Mesenchymal stem cell (in vitro differentiated cells and primary cell): Measurements from ENCODE around the gene PTPRN2.

Source experiments
- DNase-seq: peaks from one replicate; pipeline ENCODE4 v3.0.0-alpha.2; 2013
- H2AFZ ChIP-seq: one replicate; pipeline ENCODE4 v1.6.1; 2013; ENCODE audit warnings: low read depth, mild to moderate bottlenecking, control low read depth, inconsistent platforms, low read length, moderate library complexity
- H2AK5ac ChIP-seq: 2 replicates; pipeline ENCODE4 v1.6.1; 2013; ENCODE audit warnings: low read length, moderate library complexity, mild to moderate bottlenecking, inconsistent platforms; ENCODE audit not compliant: severe bottlenecking
- H2BK120ac ChIP-seq: one replicate; pipeline ENCODE4 v1.6.1; 2013; ENCODE audit warnings: low read depth, mild to moderate bottlenecking, inconsistent platforms, low read length, moderate library complexity
- H2BK12ac ChIP-seq, 2 experiments: one replicate each; pipeline ENCODE4 v1.6.1; 2013; ENCODE audit warnings: inconsistent platforms in 2 of 2, low read length in 2 of 2, mild to moderate bottlenecking in 2 of 2, moderate library complexity in 2 of 2, control low read depth in 1 of 2
- H2BK15ac ChIP-seq: one replicate; pipeline ENCODE4 v1.6.1; 2013; ENCODE audit warnings: mild to moderate bottlenecking, low read depth, inconsistent platforms; ENCODE audit not compliant: poor library complexity, severe bottlenecking
- H2BK5ac ChIP-seq: 2 replicates; pipeline ENCODE4 v1.6.1; 2013; ENCODE audit warnings: low read depth, mild to moderate bottlenecking, low read length, control low read depth, inconsistent platforms; ENCODE audit not compliant: poor library complexity, severe bottlenecking
- H3K14ac ChIP-seq, 2 experiments: one replicate each; pipeline ENCODE4 v1.6.1; 2013; ENCODE audit warnings: inconsistent platforms in 2 of 2, low read length in 2 of 2, control low read depth in 1 of 2, mild to moderate bottlenecking in 1 of 2, moderate library complexity in 1 of 2
- H3K18ac ChIP-seq, 2 experiments: one replicate each; pipeline ENCODE4 v1.6.1; 2013; ENCODE audit warnings: inconsistent platforms in 2 of 2, low read length in 2 of 2, control low read depth in 1 of 2, low read depth in 1 of 2, mild to moderate bottlenecking in 1 of 2
- H3K23ac ChIP-seq, 2 experiments: one replicate each; pipeline ENCODE4 v1.6.1; 2013; ENCODE audit warnings: inconsistent platforms in 2 of 2, low read length in 2 of 2, mild to moderate bottlenecking in 2 of 2, moderate library complexity in 2 of 2, control low read depth in 1 of 2
- H3K27ac ChIP-seq: 2 replicates; pipeline ENCODE4 v1.5.1; 2013; ENCODE audit warnings: mild to moderate bottlenecking, moderate library complexity, low read length, control low read depth, inconsistent platforms; ENCODE audit not compliant: poor library complexity, severe bottlenecking
- H3K27me3 ChIP-seq, 2 experiments: 2 replicates each; pipeline versions ENCODE4 v1.6.1 to v1.7.0; 2013; ENCODE audit warnings: low read length in 2 of 2, mild to moderate bottlenecking in 2 of 2, moderate library complexity in 2 of 2, control low read depth in 1 of 2, inconsistent platforms in 1 of 2; ENCODE audit not compliant: control insufficient read depth in 1 of 2, insufficient read depth in 1 of 2
- H3K36me3 ChIP-seq, 2 experiments: 2 replicates each; pipeline versions ENCODE4 v1.6.1 to v1.7.0; 2013; ENCODE audit warnings: low read length in 2 of 2, control low read depth in 1 of 2, inconsistent platforms in 1 of 2, low read depth in 1 of 2, mild to moderate bottlenecking in 1 of 2; ENCODE audit not compliant: insufficient read depth in 2 of 2, control insufficient read depth in 1 of 2
- H3K4ac ChIP-seq, 2 experiments: one replicate each; pipeline ENCODE4 v1.6.1; 2013; ENCODE audit warnings: inconsistent platforms in 2 of 2, low read length in 2 of 2, mild to moderate bottlenecking in 2 of 2, moderate library complexity in 2 of 2, control low read depth in 1 of 2, low read depth in 1 of 2
- H3K4me1 ChIP-seq: 2 replicates; pipeline ENCODE4 v1.6.1; 2013; ENCODE audit warnings: low read depth, low read length, control low read depth; ENCODE audit not compliant: control insufficient read depth, insufficient read depth
- H3K4me2 ChIP-seq: 2 replicates; pipeline ENCODE4 v1.6.1; 2013; ENCODE audit warnings: low read length, mild to moderate bottlenecking, inconsistent platforms; ENCODE audit not compliant: poor library complexity, severe bottlenecking
- H3K4me3 ChIP-seq, 2 experiments: 2 replicates each; pipeline versions ENCODE4 v1.5.1 to v1.7.0; 2013; ENCODE audit warnings: low read length in 2 of 2, mild to moderate bottlenecking in 2 of 2, control low read depth in 1 of 2, low read depth in 1 of 2; ENCODE audit not compliant: insufficient read depth in 1 of 2
- H3K79me1 ChIP-seq: replicated peaks from 2 replicates; pipeline ENCODE4 v1.6.1; 2013; ENCODE audit warnings: mild to moderate bottlenecking, control low read depth, low read length, inconsistent platforms; ENCODE audit not compliant: poor library complexity, severe bottlenecking
- H3K9ac ChIP-seq: 2 replicates; pipeline ENCODE4 v1.7.0; 2013; ENCODE audit warnings: mild to moderate bottlenecking, low read length, moderate library complexity
- H3K9me3 ChIP-seq: 2 replicates; pipeline ENCODE4 v1.7.0; 2013; ENCODE audit warnings: mild to moderate bottlenecking, low read length; ENCODE audit not compliant: control insufficient read depth
- H4K8ac ChIP-seq: one replicate; pipeline ENCODE4 v1.6.1; 2013; ENCODE audit warnings: inconsistent platforms, mild to moderate bottlenecking, low read length, moderate library complexity
- H4K91ac ChIP-seq: one replicate; pipeline ENCODE4 v1.6.1; 2013; ENCODE audit warnings: mild to moderate bottlenecking, low read length, inconsistent platforms
- WGBS: methylation state at CpG from one replicate; pipeline ENCODE4 v1.1.7; 2013; ENCODE audit warnings: mixed read lengths; 5-methylcytosine and 5-hydroxymethylcytosine counted together

PTPRN2 gene

GRCh38 chr7:158134824-158135223 lies 452.8 kb downstream of the PTPRN2 start:
- H3K27me3 ChIP-seq, result no peaks in the 10 kb centered on the region
- no peak overlapping the region for H3K4ac ChIP-seq
- no peak for DNase-seq
- H2BK15ac ChIP-seq, result no peak overlapping the region
- no peaks in the 10 kb centered on the region for H3K79me1 ChIP-seq
- WGBS, result 74% methylated on average over 2 of the region's 4 CpGs
- no peaks in the 10 kb centered on the region for H3K4me1 ChIP-seq
- H2AFZ ChIP-seq, result no peak overlapping the region
- no peak overlapping the region for H3K4me2 ChIP-seq
- H3K4me3 ChIP-seq, result no peak overlapping the region
- no peak overlapping the region for H2AK5ac ChIP-seq
- H3K9ac ChIP-seq, result no peak overlapping the region
- H4K91ac ChIP-seq, result no peak overlapping the region
- peaks cover 13% of the 10 kb centered on the region for H3K9me3 ChIP-seq
- no peak overlapping the region for H2BK120ac ChIP-seq
- no peaks in the 10 kb centered on the region for H3K36me3 ChIP-seq
- no peak overlapping the region for H2BK12ac ChIP-seq
- H2BK5ac ChIP-seq, result no peak overlapping the region
- H4K8ac ChIP-seq, result no peak overlapping the region
- no peak overlapping the region for H3K14ac ChIP-seq
- H3K18ac ChIP-seq, result no peak overlapping the region
- no peak overlapping the region for H3K23ac ChIP-seq
- no peak overlapping the region for H3K27ac ChIP-seq

GRCh38 chr7:158133515-158134271 lies 453.9 kb downstream of the PTPRN2 start:
- H3K9me3 ChIP-seq, result peaks cover 13% of the 10 kb centered on the region
- no peaks in the 10 kb centered on the region for H3K4me1 ChIP-seq
- no peak overlapping the region for H4K91ac ChIP-seq
- H3K9ac ChIP-seq, result no peak overlapping the region
- H3K27me3 ChIP-seq, result no peaks in the 10 kb centered on the region
- no peak overlapping the region for H3K4ac ChIP-seq
- H3K4me2 ChIP-seq, result no peak overlapping the region
- no peak overlapping the region for H3K23ac ChIP-seq
- no peak overlapping the region for H3K27ac ChIP-seq
- no peak overlapping the region for H2BK120ac ChIP-seq
- H2AFZ ChIP-seq, result no peak overlapping the region
- H2BK5ac ChIP-seq, result no peak overlapping the region
- no peaks in the 10 kb centered on the region for H3K36me3 ChIP-seq
- no peak overlapping the region for H2AK5ac ChIP-seq
- DNase-seq, result no peak
- H3K18ac ChIP-seq, result no peak overlapping the region
- no peak overlapping the region for H3K14ac ChIP-seq
- no peak overlapping the region for H3K4me3 ChIP-seq
- 84% methylated on average over 32 of the region's 36 CpGs for WGBS
- H4K8ac ChIP-seq, result no peak overlapping the region
- no peak overlapping the region for H2BK12ac ChIP-seq
- no peak overlapping the region for H2BK15ac ChIP-seq
- no peaks in the 10 kb centered on the region for H3K79me1 ChIP-seq

- no peak overlapping the region for H3K4ac ChIP-seq
- 93% methylated on average over 21 of the region's 21 CpGs for WGBS
- H3K36me3 ChIP-seq, result no peaks in the 10 kb centered on the region
- no peaks in the 10 kb centered on the region for H3K79me1 ChIP-seq
- H3K9me3 ChIP-seq, result peaks cover 11% of the 10 kb centered on the region
- H2BK5ac ChIP-seq, result no peak overlapping the region
- no peak overlapping the region for H2BK15ac ChIP-seq
- H3K14ac ChIP-seq, result no peak overlapping the region
- no peak overlapping the region for H4K91ac ChIP-seq
- H2AK5ac ChIP-seq, result no peak overlapping the region
- H3K4me2 ChIP-seq, result no peak overlapping the region
- DNase-seq, result no peak
- H3K4me1 ChIP-seq, result no peaks in the 10 kb centered on the region
- no peak overlapping the region for H3K23ac ChIP-seq
- H2AFZ ChIP-seq, result no peak overlapping the region
- H3K18ac ChIP-seq, result no peak overlapping the region
- H4K8ac ChIP-seq, result no peak overlapping the region
- no peaks in the 10 kb centered on the region for H3K27me3 ChIP-seq
- H3K4me3 ChIP-seq, result no peak overlapping the region
- H2BK120ac ChIP-seq, result no peak overlapping the region
- H3K9ac ChIP-seq, result no peak overlapping the region
- H3K27ac ChIP-seq, result no peak overlapping the region
- H2BK12ac ChIP-seq, result no peak overlapping the region
Observed at GRCh38 chr7:158133057-158133456, 454.6 kb downstream of the PTPRN2 start.

GRCh38 chr7:158130023-158130409 lies 457.6 kb downstream of the PTPRN2 start:
- H3K79me1 ChIP-seq, result no peaks in the 10 kb centered on the region
- no peak overlapping the region for H2BK5ac ChIP-seq
- H2BK120ac ChIP-seq, result no peak overlapping the region
- H4K8ac ChIP-seq, result no peak overlapping the region
- no peak overlapping the region for H3K14ac ChIP-seq
- no peak overlapping the region for H3K23ac ChIP-seq
- H2BK12ac ChIP-seq, result no peak overlapping the region
- H3K4ac ChIP-seq, result no peak overlapping the region
- no peak overlapping the region for H2AK5ac ChIP-seq
- H4K91ac ChIP-seq, result no peak overlapping the region
- peaks cover 10% of the 10 kb centered on the region for H3K9me3 ChIP-seq
- no peak overlapping the region for H3K18ac ChIP-seq
- H3K36me3 ChIP-seq, result no peaks in the 10 kb centered on the region
- no peaks in the 10 kb centered on the region for H3K27me3 ChIP-seq
- H3K4me1 ChIP-seq, result no peaks in the 10 kb centered on the region
- 98% methylated on average over 10 of the region's 10 CpGs for WGBS
- no peak overlapping the region for H3K27ac ChIP-seq
- H2BK15ac ChIP-seq, result no peak overlapping the region
- no peak overlapping the region for H2AFZ ChIP-seq
- H3K4me2 ChIP-seq, result no peak overlapping the region
- H3K4me3 ChIP-seq, result no peak overlapping the region
- no peak for DNase-seq
- H3K9ac ChIP-seq, result no peak overlapping the region
